ENCODE data around the gene CCL19.

- TF ChIP-seq POLR2A (IDR thresholded peaks at IDR 0.05) (no peak), CTCF (IDR thresholded peaks at IDR 0.05) (no peak), POLR2AphosphoS5 (IDR thresholded peaks at IDR 0.05) (no peak), EP300 (IDR thresholded peaks at IDR 0.05) (no peak)
These were observed 19.8 kb downstream of the CCL19 start for GRCh38 chr9:34671307-34671706.
